Measurements from ENCODE around the gene USB1. TPM values are rescaled to one million over a fixed set of nuclear protein-coding genes. Genes with fewer than 3 reads are reported as not detected.

USB1 gene
- total RNA-seq, 1 experiment from 2014 or later: 66.0 TPM

DNA sequence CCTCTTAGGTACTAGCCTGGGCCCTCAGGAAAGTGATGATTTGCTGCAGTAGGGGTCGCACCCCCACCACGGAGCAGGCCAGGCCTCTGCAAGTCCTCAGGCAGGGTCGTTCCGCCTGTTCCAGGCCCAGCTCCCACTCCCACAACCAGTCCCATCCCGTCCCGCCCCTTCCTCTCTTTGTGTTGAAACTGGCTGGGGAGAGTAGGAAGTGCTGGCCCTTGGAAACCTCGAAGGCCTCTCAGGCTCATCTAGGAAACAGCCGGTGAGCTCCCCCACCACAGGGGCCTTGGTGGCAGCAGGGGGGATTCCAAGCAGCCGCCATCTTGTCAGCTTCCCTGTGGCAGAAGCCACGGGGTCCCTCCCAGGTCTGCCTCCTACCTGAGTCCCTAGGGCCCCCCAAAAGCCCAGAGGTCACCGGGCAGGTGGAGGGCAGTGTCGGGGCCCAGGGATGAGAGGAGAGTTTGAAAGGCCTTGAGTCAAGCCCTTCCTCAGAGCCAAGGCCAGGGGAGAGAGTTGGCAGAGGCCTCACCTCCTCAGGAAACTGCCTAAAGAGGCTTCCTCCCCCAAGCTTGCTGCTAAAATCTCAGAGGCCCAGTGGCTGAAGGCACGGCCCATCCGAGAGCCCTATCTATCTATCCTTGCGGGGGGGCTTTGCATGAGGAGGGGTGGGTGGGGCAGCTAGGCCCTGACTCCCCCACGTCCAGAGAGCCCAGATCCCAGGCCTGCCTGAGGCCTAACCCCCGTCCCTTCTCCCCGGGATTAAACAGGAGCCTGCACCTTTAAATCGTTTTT, 46.5 kb downstream of the USB1 start:
- no peaks in the 10 kb centered on the region for H3K27me3 ChIP-seq (ENCODE audit: insufficient read depth, low read depth)
- no peaks in the 10 kb centered on the region for H3F3A ChIP-seq (ENCODE audit: insufficient read depth, low read depth)
- H4K20me1 ChIP-seq (ENCODE audit: insufficient read depth): no peaks in the 10 kb centered on the region
- ChIA-PET CTCF (no interaction called here), POLR2A (ENCODE audit: unreplicated experiment) (no interaction called here)
- no peak overlapping the region for H3K27ac ChIP-seq
- DNase-seq: no peak
- no peaks in the 10 kb centered on the region for H3K9me3 ChIP-seq (ENCODE audit: insufficient read depth, low read depth)
- no peak overlapping the region for H3K4me2 ChIP-seq
- H3K9me2 ChIP-seq (ENCODE audit: insufficient read depth): no peaks in the 10 kb centered on the region
- no peak for TF ChIP-seq EZH2 (IDR thresholded peaks at IDR 0.05; ENCODE audit: low read depth)
- TF ChIP-seq, protein P1, sequence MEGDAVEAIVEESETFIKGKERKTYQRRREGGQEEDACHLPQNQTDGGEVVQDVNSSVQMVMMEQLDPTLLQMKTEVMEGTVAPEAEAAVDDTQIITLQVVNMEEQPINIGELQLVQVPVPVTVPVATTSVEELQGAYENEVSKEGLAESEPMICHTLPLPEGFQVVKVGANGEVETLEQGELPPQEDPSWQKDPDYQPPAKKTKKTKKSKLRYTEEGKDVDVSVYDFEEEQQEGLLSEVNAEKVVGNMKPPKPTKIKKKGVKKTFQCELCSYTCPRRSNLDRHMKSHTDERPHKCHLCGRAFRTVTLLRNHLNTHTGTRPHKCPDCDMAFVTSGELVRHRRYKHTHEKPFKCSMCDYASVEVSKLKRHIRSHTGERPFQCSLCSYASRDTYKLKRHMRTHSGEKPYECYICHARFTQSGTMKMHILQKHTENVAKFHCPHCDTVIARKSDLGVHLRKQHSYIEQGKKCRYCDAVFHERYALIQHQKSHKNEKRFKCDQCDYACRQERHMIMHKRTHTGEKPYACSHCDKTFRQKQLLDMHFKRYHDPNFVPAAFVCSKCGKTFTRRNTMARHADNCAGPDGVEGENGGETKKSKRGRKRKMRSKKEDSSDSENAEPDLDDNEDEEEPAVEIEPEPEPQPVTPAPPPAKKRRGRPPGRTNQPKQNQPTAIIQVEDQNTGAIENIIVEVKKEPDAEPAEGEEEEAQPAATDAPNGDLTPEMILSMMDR (conservative IDR thresholded peaks at IDR 0.05): no peak
- H3K4me1 ChIP-seq (replicated peaks; ENCODE audit: insufficient read depth): no peaks in the 10 kb centered on the region
- no peaks in the 10 kb centered on the region for H3K36me3 ChIP-seq (ENCODE audit: low read depth)
- no peaks in the 10 kb centered on the region for H3K79me2 ChIP-seq (ENCODE audit: low read depth)
- no peak overlapping the region for H3K4me3 ChIP-seq
- intact Hi-C loops (cut with micrococcal nuclease; ENCODE audit: unreplicated experiment): no loop called here
- H2AFZ ChIP-seq: no peak overlapping the region
- BruUV-seq (replicated peaks): no TSS peak

DNA sequence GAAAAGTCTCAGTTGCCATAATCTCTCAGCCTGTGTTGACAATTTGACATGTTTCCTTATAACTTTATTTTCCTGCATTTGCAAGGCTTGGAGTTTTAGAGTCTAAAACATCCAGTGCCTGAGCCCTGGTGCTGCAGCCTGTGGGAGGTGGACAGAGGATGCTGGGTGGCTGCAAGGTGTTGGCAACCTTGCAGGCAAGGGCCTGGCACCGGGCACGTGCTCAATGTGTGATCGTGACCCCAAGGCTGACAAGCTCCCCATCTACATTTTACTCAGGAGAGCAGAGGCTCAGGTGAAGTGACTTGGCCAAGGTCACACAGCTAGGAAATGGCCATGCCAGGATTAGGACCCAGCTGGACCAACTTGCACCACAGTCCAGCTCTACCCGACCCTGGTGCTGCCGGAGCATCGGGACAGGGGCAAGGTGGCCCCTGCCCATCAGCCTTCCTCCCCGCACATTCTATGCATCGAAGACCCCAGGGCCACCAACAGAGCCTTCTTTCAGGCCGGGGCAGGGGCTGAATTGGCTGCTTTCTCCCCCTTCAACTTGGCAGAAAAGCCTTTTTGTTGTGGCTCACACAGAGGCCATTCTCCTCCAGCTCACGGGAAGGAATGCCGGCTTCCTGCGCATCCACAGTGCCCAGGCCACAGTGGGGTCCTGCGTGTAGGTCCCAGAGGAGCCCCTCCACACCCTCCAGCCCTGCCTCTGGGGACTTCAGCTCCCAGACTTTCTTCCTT, 47.5 kb downstream of the USB1 start:
- intact Hi-C loops (cut with micrococcal nuclease; ENCODE audit: unreplicated experiment): no loop called here
- CTCF ChIA-PET: no interaction called here
- no peak overlapping the region for H3K4me2 ChIP-seq
- POLR2A ChIA-PET (ENCODE audit: unreplicated experiment): no interaction called here
- H3K9me2 ChIP-seq (ENCODE audit: insufficient read depth): no peaks in the 10 kb centered on the region
- no peaks in the 10 kb centered on the region for H4K20me1 ChIP-seq (ENCODE audit: insufficient read depth)
- no peaks in the 10 kb centered on the region for H3K27me3 ChIP-seq (ENCODE audit: insufficient read depth, low read depth)
- no peaks in the 10 kb centered on the region for H3K9me3 ChIP-seq (ENCODE audit: insufficient read depth, low read depth)
- DNase-seq: no peak
- no peak overlapping the region for H3K27ac ChIP-seq
- BruUV-seq (replicated peaks): no TSS peak
- H3F3A ChIP-seq (ENCODE audit: insufficient read depth, low read depth): no peaks in the 10 kb centered on the region
- no peak for TF ChIP-seq EZH2 (IDR thresholded peaks at IDR 0.05; ENCODE audit: low read depth)
- TF ChIP-seq, protein P1 (conservative IDR thresholded peaks at IDR 0.05): no peak
- H3K4me3 ChIP-seq: no peak overlapping the region
- no peak overlapping the region for H2AFZ ChIP-seq
- no peaks in the 10 kb centered on the region for H3K36me3 ChIP-seq (ENCODE audit: low read depth)
- no peaks in the 10 kb centered on the region for H3K4me1 ChIP-seq (replicated peaks; ENCODE audit: insufficient read depth)
- H3K79me2 ChIP-seq (ENCODE audit: low read depth): no peaks in the 10 kb centered on the region

DNA sequence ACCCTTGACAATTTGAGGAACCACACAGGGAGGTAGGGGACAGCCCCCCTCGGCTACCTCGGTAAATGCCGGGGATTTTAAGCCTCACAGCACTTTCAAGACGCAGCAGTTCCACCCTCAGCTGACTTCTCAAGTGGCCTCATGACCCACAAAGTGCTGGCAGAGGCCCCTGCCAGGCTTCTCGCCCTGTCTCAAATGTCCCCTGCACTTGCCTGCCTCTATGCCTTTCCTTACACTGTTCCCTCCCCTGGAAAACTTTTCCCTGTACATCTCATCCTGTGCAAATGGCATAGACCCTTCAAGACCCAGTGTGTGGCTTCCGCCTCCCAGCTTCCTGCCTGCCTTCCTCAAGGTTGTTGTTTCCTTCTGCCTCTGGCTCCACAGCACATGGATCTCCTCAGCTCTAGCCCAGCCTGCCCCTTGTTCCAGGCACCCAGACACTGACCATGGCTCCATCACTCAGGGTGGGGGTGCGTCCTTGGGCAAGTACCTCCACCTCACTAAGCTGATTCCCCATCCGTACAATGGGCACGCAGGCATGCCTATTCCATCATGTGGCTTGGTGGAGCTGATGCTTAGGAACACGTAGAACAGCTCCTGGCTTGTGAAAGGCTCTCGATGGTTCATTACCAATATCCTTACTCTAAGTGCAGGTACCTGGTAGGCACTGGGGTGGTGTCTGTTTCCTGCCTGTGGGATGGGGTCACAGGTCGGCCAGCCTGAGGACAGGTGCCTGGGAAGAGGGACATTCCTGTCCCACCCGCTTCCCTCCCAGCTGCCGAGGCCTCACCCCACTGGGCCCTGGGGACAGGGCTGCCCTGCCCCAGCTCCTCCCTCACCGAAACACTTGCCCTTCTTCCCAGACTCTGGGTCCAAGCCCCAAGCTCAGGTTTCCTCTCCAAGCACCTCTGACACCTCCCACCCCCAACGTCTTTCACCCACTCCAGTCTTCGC, 48.3 kb downstream of the USB1 start:
- Histone ChIP-seq H3K4me2 (no peak overlapping the region), H3K27ac (no peak overlapping the region), H3K9me3 (ENCODE audit: insufficient read depth, low read depth) (no peaks in the 10 kb centered on the region), H2AFZ (no peak overlapping the region), H3K9me2 (ENCODE audit: insufficient read depth) (no peaks in the 10 kb centered on the region), H4K20me1 (ENCODE audit: insufficient read depth) (no peaks in the 10 kb centered on the region), H3K27me3 (ENCODE audit: insufficient read depth, low read depth) (no peaks in the 10 kb centered on the region), H3K4me1 (replicated peaks; ENCODE audit: insufficient read depth) (no peaks in the 10 kb centered on the region), H3K36me3 (ENCODE audit: low read depth) (no peaks in the 10 kb centered on the region), H3K79me2 (ENCODE audit: low read depth) (no peaks in the 10 kb centered on the region), H3F3A (ENCODE audit: insufficient read depth, low read depth) (no peaks in the 10 kb centered on the region), H3K4me3 (no peak overlapping the region)
- no TSS peak for BruUV-seq (replicated peaks)
- CTCF ChIA-PET: no interaction called here
- POLR2A ChIA-PET (ENCODE audit: unreplicated experiment): interaction anchor here (0.5 kb wide), 1 partner anchor 455 kb away, joined by 6 read pairs; no protein-coding TSS in a partner anchor
- no peak for TF ChIP-seq EZH2 (IDR thresholded peaks at IDR 0.05; ENCODE audit: low read depth)
- TF ChIP-seq, protein P1 (conservative IDR thresholded peaks at IDR 0.05): no peak
- DNase-seq: no peak
- intact Hi-C loops (cut with micrococcal nuclease; ENCODE audit: unreplicated experiment): no loop called here
